Endothelial cell (in vitro differentiated cells): ENCODE measurements around the gene SGPP1. TPM values are rescaled to one million over a fixed set of nuclear protein-coding genes. Genes with fewer than 3 reads are reported as not detected.
A peak's percentile ranks its signal among the peaks of the same experiment; 100 is the strongest.

Experiments used
- DNase-seq: peaks from one replicate; pipeline ENCODE4 v3.0.0; 2021; ENCODE audit warnings: low spot score
- H3K27ac Mint-ChIP-seq: one replicate; pipeline ENCODE4 v1.8.0; 2021; ENCODE audit warnings: mixed read lengths, inconsistent platforms; ENCODE audit not compliant: unreplicated experiment
- H3K27me3 Mint-ChIP-seq: one replicate; pipeline ENCODE4 v1.8.0; 2021; ENCODE audit warnings: mild to moderate bottlenecking, moderate library complexity, mixed read lengths, inconsistent platforms; ENCODE audit not compliant: unreplicated experiment
- H3K36me3 Mint-ChIP-seq: one replicate; pipeline ENCODE4 v1.8.0; 2021; ENCODE audit warnings: mild to moderate bottlenecking, low read depth, mixed read lengths, inconsistent platforms; ENCODE audit not compliant: unreplicated experiment
- H3K4me1 Mint-ChIP-seq: one replicate; pipeline ENCODE4 v1.8.0; 2021; ENCODE audit warnings: mild to moderate bottlenecking, mixed read lengths, inconsistent platforms; ENCODE audit not compliant: unreplicated experiment
- H3K4me3 Mint-ChIP-seq: one replicate; pipeline ENCODE4 v1.8.0; 2021; ENCODE audit warnings: mild to moderate bottlenecking, mixed read lengths, inconsistent platforms; ENCODE audit not compliant: unreplicated experiment
- H3K9me3 Mint-ChIP-seq: one replicate; pipeline ENCODE4 v1.8.0; 2021; ENCODE audit warnings: mixed read lengths, inconsistent platforms; ENCODE audit not compliant: unreplicated experiment
- total RNA-seq: library from RNA; stranded (reverse); fragmentation: NEBNext Ultra II Directional; extraction: Animal tissue kit (Norgen Biotek cat#: 25700); gene quantifications from one replicate; pipeline ENCODE4 v1.2.1, GENCODE V29; 2021; ENCODE audit not compliant: unreplicated experiment
- TF ChIP-seq, protein P1 (sequence below): fragments of 200-600 bp; sonication (generic); IDR thresholded peaks from one replicate; pipeline ENCODE4 v1.5.0; 2021; ENCODE audit warnings: antibody characterized with exemption; ENCODE audit not compliant: unreplicated experiment

Gene SGPP1
- total RNA-seq, 1 donor from 2014 or later = 7.9 TPM

DNA sequence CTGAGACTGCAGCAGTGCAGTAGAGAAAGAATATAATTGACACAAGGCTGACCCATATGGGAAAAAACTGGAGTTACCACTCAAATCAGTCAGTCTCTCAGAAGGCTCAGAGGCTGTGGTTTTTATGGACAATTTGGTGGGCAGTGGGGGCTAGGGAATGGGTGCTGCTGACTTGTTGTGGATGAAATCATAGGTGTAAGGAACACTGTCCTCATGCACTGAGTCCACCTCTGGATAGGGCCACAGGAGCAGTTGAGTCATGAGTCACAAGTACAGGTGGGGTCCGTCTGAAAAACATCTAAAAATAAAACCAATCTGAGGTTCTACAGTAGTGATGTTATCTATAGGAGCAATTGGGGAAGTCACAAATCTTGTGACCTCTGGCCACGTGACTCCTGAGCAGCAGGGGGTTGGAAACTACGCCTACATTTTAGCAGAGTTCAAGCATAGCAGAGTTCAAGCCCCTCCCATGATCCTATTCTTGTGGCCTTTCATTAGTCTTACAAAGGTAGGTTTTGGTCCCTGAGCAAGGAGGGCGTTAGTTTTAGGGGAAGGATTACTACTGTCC is 18.1 kb upstream of the SGPP1 start:
- TF ChIP-seq, protein P1, sequence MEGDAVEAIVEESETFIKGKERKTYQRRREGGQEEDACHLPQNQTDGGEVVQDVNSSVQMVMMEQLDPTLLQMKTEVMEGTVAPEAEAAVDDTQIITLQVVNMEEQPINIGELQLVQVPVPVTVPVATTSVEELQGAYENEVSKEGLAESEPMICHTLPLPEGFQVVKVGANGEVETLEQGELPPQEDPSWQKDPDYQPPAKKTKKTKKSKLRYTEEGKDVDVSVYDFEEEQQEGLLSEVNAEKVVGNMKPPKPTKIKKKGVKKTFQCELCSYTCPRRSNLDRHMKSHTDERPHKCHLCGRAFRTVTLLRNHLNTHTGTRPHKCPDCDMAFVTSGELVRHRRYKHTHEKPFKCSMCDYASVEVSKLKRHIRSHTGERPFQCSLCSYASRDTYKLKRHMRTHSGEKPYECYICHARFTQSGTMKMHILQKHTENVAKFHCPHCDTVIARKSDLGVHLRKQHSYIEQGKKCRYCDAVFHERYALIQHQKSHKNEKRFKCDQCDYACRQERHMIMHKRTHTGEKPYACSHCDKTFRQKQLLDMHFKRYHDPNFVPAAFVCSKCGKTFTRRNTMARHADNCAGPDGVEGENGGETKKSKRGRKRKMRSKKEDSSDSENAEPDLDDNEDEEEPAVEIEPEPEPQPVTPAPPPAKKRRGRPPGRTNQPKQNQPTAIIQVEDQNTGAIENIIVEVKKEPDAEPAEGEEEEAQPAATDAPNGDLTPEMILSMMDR = no peak
- Mint-ChIP-seq H3K27ac (no peak overlapping the region), H3K4me1 (peaks cover 3% of the 10 kb centered on the region), H3K4me3 (no peak overlapping the region), H3K27me3 (no peaks in the 10 kb centered on the region), H3K9me3 (no peaks in the 10 kb centered on the region), H3K36me3 (no peaks in the 10 kb centered on the region)
- DNase-seq = no peak

DNA sequence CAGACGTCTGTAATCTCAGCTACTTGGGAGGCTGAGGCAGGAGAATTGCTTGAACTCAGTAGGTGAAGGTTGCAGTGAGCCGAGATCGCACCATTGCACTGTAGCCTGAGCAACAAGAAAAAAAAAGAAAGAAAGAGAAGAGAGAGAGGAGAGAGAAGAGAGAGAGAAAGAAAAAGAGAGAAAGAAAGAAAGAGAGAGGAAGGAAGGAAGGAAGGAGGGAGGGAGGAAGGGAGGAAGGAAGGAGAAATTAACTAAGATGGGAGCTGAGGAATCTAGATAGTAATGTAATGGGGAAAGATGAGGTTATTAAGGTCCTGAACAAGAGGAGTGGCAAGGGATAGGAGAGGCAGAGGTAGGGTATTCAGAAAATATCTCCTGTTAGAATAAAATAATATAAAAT is 17.4 kb upstream of the SGPP1 start:
- H3K9me3 Mint-ChIP-seq = no peaks in the 10 kb centered on the region
- DNase-seq = no peak
- TF ChIP-seq, protein P1 = no peak
- no peaks in the 10 kb centered on the region for H3K36me3 Mint-ChIP-seq
- no peak overlapping the region for H3K4me3 Mint-ChIP-seq
- H3K27ac Mint-ChIP-seq = peak overlapping the region; percentile 43
- peaks cover 3% of the 10 kb centered on the region for H3K4me1 Mint-ChIP-seq
- H3K27me3 Mint-ChIP-seq = no peaks in the 10 kb centered on the region

DNA sequence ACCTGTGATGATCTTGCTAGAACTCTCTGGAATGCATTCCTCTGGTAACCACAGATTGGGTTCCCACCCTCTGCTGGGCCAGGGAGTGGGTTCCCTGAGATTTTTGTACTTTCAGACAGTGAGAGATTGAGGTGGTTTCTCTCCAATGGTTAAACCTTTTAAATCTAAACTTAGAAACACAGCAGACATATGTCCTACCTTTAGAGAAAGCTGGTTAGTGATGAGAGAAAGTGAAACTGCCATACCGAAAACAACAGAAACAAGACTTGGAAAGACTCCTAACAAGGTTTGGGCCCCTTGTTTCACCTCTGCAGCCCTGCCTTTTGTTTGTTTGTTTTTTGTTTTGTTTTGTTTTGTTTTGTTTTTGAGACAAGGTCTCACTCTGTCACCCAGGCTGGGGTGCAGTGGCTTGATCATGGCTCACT is 9.7 kb upstream of the SGPP1 start:
- Mint-ChIP-seq H3K36me3 (no peaks in the 10 kb centered on the region), H3K27ac (no peak overlapping the region), H3K9me3 (no peaks in the 10 kb centered on the region), H3K4me1 (no peaks in the 10 kb centered on the region), H3K4me3 (no peak overlapping the region), H3K27me3 (no peaks in the 10 kb centered on the region)
- DNase-seq = no peak
- TF ChIP-seq, protein P1 = no peak

DNA sequence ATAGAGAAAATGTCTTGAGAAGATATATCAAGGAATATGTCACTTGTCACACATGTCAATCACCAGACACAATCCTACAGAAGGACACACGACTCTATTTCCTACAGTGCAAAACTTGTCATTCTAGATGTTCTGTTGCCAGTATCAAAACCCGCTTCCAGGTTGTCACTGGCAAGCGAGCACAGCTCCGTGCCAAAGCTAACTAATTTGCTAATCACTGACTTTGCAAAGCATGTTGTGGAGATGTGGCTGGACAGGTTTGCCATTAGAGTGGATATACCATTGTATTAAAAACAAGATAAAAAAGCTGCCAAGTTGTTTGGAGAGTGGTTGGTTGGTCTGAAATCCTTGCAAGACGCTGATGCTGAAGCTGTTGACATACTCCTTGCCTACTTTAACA is 7.9 kb upstream of the SGPP1 start:
- no peak for DNase-seq
- Mint-ChIP-seq H3K9me3 (no peaks in the 10 kb centered on the region), H3K36me3 (no peaks in the 10 kb centered on the region), H3K27me3 (no peaks in the 10 kb centered on the region), H3K27ac (no peak overlapping the region), H3K4me3 (no peak overlapping the region), H3K4me1 (no peaks in the 10 kb centered on the region)
- TF ChIP-seq, protein P1 = no peak

DNA sequence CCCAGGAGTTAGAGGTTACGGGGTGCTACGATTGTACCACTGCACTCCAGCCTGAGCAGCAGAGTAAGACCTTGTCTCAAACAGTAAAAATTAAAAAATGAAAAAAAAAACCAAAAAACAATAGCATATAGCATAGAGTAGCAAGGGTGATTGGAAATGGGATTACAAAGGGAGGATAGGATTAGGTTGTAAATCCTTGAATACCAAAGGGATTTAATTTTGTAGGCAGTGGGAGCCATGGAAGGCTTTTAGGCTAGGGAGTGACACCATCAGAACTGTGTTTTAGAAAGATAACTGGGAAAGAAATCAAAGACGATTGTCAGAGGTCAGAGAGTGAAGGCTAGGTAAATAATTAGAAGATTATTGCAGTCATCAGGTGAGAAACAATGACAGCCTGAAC is 2.8 kb upstream of the SGPP1 start:
- no peaks in the 10 kb centered on the region for H3K27me3 Mint-ChIP-seq
- peaks cover 8% of the 10 kb centered on the region for H3K36me3 Mint-ChIP-seq
- no peaks in the 10 kb centered on the region for H3K9me3 Mint-ChIP-seq
- no peak overlapping the region for H3K4me3 Mint-ChIP-seq
- TF ChIP-seq, protein P1 = no peak
- no peak overlapping the region for H3K27ac Mint-ChIP-seq
- DNase-seq = no peak
- peaks cover 10% of the 10 kb centered on the region for H3K4me1 Mint-ChIP-seq
